Upper lobe of left lung (tissue), 4 donors: ENCODE measurements around the gene DUSP6.

Source experiments
- POLR2A ChIP-seq, 4 donors: fragments of 450-650 bp; IDR thresholded peaks; one replicate each; pipeline ENCODE4 v1.5.1; 2016 to 2017; ENCODE audit warnings: antibody characterized with exemption in 4 of 4, mild to moderate bottlenecking in 2 of 4
- TF ChIP-seq, protein P1 (sequence below), 6 experiments: fragments of 450-650 bp in 4 of 6; fragments of 200-600 bp in 2 of 6; sonication (generic) in 2 of 6; IDR thresholded peaks; one replicate each; pipeline ENCODE4 v1.5.1; 2016 to 2019; ENCODE audit warnings: antibody characterized with exemption in 6 of 6

DNA sequence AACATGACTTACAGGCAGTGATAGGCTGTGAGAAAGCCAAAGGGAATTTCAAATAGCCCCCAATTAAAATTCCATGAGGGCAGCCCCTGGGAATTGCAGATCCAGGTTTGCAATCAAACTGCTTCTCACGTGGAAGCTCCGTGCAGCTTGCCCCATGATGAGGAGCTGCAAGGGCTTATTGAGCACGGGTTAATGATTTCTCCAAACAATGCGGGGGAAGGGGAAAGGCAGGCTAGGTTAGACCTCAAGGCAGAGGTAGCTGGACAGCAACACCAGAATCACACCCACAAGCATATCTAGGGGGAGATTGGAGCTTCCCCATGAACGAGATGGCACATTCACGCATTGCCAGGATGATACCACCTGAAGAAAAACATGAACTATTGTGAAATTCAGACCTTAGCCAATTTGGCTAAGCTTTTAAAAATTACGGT, 5.0 kb upstream of the DUSP6 start:
- TF ChIP-seq, protein P1, sequence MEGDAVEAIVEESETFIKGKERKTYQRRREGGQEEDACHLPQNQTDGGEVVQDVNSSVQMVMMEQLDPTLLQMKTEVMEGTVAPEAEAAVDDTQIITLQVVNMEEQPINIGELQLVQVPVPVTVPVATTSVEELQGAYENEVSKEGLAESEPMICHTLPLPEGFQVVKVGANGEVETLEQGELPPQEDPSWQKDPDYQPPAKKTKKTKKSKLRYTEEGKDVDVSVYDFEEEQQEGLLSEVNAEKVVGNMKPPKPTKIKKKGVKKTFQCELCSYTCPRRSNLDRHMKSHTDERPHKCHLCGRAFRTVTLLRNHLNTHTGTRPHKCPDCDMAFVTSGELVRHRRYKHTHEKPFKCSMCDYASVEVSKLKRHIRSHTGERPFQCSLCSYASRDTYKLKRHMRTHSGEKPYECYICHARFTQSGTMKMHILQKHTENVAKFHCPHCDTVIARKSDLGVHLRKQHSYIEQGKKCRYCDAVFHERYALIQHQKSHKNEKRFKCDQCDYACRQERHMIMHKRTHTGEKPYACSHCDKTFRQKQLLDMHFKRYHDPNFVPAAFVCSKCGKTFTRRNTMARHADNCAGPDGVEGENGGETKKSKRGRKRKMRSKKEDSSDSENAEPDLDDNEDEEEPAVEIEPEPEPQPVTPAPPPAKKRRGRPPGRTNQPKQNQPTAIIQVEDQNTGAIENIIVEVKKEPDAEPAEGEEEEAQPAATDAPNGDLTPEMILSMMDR (IDR thresholded peaks at IDR 0.05), result no peak
- no peak for TF ChIP-seq POLR2A (IDR thresholded peaks at IDR 0.05)
